ENCODE data around the gene ANK2.

DNA sequence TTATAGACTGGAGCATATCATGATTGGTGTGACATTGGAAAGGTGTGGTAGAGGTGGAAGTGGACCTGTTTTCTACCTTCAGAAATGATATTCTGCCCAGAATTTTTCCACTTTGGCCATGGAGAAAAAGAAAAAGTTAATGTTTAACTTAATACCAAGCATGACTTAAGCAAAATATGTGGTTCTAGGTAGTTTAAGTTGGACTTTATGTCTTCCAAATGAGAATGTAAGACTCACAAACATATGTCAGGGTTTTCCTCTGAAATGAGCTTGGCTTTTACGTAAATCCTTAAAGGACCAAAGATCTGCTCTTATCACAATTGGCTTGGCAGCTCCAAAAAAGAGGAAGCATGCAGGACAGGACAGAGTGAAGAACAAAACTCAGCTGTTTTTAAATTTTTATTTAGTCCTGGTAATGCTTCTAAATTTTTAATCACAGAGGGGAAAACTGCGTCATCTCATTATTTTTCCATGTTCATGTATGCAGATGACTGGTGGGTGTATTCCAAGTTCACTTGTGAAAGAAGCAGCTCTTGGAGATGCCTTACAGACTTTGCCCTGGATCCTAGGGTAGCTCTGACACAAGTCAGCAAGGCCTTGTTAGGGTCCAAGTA is 98.2 kb downstream of the ANK2 start:
- TF ChIP-seq, protein P1, sequence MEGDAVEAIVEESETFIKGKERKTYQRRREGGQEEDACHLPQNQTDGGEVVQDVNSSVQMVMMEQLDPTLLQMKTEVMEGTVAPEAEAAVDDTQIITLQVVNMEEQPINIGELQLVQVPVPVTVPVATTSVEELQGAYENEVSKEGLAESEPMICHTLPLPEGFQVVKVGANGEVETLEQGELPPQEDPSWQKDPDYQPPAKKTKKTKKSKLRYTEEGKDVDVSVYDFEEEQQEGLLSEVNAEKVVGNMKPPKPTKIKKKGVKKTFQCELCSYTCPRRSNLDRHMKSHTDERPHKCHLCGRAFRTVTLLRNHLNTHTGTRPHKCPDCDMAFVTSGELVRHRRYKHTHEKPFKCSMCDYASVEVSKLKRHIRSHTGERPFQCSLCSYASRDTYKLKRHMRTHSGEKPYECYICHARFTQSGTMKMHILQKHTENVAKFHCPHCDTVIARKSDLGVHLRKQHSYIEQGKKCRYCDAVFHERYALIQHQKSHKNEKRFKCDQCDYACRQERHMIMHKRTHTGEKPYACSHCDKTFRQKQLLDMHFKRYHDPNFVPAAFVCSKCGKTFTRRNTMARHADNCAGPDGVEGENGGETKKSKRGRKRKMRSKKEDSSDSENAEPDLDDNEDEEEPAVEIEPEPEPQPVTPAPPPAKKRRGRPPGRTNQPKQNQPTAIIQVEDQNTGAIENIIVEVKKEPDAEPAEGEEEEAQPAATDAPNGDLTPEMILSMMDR (IDR thresholded peaks at IDR 0.05; ENCODE audit: insufficient read depth, low read length), result no peak
- TF ChIP-seq POLR2AphosphoS5 (IDR thresholded peaks at IDR 0.05; ENCODE audit: low read depth) (no peak), GABPA (IDR thresholded peaks at IDR 0.05; ENCODE audit: low read depth) (no peak)
- TF ChIP-seq, protein P2, sequence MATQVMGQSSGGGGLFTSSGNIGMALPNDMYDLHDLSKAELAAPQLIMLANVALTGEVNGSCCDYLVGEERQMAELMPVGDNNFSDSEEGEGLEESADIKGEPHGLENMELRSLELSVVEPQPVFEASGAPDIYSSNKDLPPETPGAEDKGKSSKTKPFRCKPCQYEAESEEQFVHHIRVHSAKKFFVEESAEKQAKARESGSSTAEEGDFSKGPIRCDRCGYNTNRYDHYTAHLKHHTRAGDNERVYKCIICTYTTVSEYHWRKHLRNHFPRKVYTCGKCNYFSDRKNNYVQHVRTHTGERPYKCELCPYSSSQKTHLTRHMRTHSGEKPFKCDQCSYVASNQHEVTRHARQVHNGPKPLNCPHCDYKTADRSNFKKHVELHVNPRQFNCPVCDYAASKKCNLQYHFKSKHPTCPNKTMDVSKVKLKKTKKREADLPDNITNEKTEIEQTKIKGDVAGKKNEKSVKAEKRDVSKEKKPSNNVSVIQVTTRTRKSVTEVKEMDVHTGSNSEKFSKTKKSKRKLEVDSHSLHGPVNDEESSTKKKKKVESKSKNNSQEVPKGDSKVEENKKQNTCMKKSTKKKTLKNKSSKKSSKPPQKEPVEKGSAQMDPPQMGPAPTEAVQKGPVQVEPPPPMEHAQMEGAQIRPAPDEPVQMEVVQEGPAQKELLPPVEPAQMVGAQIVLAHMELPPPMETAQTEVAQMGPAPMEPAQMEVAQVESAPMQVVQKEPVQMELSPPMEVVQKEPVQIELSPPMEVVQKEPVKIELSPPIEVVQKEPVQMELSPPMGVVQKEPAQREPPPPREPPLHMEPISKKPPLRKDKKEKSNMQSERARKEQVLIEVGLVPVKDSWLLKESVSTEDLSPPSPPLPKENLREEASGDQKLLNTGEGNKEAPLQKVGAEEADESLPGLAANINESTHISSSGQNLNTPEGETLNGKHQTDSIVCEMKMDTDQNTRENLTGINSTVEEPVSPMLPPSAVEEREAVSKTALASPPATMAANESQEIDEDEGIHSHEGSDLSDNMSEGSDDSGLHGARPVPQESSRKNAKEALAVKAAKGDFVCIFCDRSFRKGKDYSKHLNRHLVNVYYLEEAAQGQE (IDR thresholded peaks at IDR 0.05; ENCODE audit: insufficient replicate concordance, low read depth), result no peak
